Ishikawa (cell line): ENCODE data around the gene LSM14B.

Experiments
- CEBPB ChIP-seq: IDR thresholded peaks from 2 replicates; pipeline ENCODE4 v1.6.1; 2012
- CREB1 ChIP-seq: IDR thresholded peaks from 2 replicates; pipeline ENCODE4 v1.6.1; 2012; ENCODE audit warnings: low read depth
- EGR1 ChIP-seq: IDR thresholded peaks from 2 replicates; pipeline ENCODE4 v1.6.1; 2012
- EP300 ChIP-seq: IDR thresholded peaks from 2 replicates; pipeline ENCODE4 v1.6.1; 2012; ENCODE audit warnings: borderline replicate concordance
- FOXM1 ChIP-seq: IDR thresholded peaks from 2 replicates; pipeline ENCODE4 v1.6.1; 2012; ENCODE audit warnings: low read depth, borderline replicate concordance
- NFIC ChIP-seq: IDR thresholded peaks from 2 replicates; pipeline ENCODE4 v1.6.1; 2012
- RAD21 ChIP-seq: IDR thresholded peaks from 2 replicates; pipeline ENCODE4 v1.6.1; 2012; ENCODE audit warnings: low read depth
- TAF1 ChIP-seq: IDR thresholded peaks from 2 replicates; pipeline ENCODE4 v1.6.1; 2012; ENCODE audit warnings: low read depth, mild to moderate bottlenecking
- TCF12 ChIP-seq: IDR thresholded peaks from 2 replicates; pipeline ENCODE4 v1.6.1; 2012; ENCODE audit warnings: low read depth
- TEAD4 ChIP-seq: IDR thresholded peaks from 2 replicates; pipeline ENCODE4 v1.6.1; 2012
- YY1 ChIP-seq: IDR thresholded peaks from 2 replicates; pipeline ENCODE4 v1.6.1; 2012; ENCODE audit warnings: low read depth
- ZBTB7A ChIP-seq: IDR thresholded peaks from 2 replicates; pipeline ENCODE4 v1.6.1; 2012; ENCODE audit warnings: low read depth
- TF ChIP-seq, protein P1 (sequence below): IDR thresholded peaks from 2 replicates; pipeline ENCODE4 v1.6.1; 2012
- TF ChIP-seq, protein P2 (sequence below): IDR thresholded peaks from 2 replicates; pipeline ENCODE4 v1.6.1; 2012; ENCODE audit warnings: low read depth, mild to moderate bottlenecking
- TF ChIP-seq, protein P3 (sequence below): IDR thresholded peaks from 2 replicates; pipeline ENCODE4 v1.6.1; 2012

Gene LSM14B

DNA sequence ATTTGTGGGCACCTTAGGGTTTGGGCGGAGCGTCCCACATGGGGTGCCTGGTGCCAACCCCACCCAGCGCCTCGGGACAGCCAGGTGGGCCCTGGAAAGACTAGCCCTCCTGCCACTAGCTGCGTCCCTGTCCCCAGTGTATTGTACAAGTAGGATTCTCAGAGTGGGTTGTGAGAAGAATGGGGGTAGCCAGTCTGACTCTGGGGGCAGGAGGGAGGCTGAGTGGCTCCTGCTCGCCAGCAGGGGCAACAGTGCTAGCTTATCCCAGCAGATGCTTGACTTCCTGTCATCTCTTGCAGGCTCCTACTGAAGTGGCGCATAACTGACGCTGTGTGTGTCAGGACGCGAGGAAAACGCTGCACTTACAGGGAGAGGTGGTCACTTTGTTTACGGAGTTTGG is 11.6 kb downstream of the LSM14B start:
- TF ChIP-seq NFIC (no peak), EGR1 (no peak)
- TF ChIP-seq, protein P1, sequence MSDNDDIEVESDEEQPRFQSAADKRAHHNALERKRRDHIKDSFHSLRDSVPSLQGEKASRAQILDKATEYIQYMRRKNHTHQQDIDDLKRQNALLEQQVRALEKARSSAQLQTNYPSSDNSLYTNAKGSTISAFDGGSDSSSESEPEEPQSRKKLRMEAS = no peak

DNA sequence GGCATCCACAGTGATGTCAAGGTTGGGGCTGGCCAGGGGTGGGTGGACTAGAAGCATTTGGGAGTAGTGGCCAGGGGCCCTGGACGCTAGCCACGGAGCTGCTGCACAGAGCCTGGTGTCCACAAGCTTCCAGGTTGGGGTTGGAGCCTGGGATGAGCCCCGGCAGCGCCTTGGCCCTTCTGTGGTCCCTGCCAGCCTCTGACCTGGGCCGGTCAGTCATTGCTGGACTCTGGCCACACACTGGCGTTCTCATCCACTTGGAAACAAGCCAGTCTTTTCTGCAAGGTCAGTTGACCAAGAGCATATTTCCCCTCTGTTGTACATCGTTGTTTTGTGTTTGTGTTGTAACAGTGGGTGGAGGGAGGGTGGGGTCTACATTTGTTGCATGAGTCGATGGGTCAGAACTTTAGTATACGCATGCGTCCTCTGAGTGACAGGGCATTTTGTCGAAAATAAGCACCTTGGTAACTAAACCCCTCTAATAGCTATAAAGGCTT is 12.5 kb downstream of the LSM14B start:
- peak; percentile 32; the same call in 1 of the 2 replicates for TF ChIP-seq NFIC
- TF ChIP-seq, protein P2, sequence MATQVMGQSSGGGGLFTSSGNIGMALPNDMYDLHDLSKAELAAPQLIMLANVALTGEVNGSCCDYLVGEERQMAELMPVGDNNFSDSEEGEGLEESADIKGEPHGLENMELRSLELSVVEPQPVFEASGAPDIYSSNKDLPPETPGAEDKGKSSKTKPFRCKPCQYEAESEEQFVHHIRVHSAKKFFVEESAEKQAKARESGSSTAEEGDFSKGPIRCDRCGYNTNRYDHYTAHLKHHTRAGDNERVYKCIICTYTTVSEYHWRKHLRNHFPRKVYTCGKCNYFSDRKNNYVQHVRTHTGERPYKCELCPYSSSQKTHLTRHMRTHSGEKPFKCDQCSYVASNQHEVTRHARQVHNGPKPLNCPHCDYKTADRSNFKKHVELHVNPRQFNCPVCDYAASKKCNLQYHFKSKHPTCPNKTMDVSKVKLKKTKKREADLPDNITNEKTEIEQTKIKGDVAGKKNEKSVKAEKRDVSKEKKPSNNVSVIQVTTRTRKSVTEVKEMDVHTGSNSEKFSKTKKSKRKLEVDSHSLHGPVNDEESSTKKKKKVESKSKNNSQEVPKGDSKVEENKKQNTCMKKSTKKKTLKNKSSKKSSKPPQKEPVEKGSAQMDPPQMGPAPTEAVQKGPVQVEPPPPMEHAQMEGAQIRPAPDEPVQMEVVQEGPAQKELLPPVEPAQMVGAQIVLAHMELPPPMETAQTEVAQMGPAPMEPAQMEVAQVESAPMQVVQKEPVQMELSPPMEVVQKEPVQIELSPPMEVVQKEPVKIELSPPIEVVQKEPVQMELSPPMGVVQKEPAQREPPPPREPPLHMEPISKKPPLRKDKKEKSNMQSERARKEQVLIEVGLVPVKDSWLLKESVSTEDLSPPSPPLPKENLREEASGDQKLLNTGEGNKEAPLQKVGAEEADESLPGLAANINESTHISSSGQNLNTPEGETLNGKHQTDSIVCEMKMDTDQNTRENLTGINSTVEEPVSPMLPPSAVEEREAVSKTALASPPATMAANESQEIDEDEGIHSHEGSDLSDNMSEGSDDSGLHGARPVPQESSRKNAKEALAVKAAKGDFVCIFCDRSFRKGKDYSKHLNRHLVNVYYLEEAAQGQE = no peak
- TF ChIP-seq ZBTB7A = no peak
- no peak for TF ChIP-seq EGR1

DNA sequence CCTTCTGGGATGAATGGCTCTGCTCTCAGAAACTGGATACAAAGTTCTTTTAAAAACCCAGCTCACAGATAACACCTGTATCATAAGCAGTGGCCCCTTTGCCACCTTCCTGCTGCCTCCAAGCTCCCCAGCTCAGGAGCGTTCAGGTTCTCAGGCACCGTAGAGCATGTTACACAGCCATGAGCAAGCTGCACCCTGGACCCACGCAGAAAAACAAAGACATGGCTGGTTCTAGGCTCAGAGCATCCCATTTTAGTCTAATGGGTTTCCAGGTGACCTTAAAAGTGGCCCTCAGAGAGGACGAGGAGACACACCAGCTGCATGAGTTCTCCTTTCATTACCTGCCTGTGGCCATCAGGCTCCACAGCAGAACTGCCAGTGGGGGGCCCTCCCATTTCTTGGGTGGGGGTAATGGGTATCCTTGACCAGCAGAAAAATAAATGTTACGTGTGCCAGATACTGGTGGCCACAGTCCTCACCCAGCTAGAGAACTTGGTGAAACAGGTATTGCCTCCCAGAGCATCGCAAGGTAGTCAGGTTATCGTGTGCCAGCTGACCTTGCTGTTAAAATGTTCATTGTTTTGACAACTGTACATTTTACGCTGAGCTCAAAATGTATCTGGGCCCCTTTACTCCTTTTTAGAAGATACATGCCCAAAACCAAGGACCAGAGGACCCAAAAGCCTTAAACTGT is 13.4 kb downstream of the LSM14B start:
- TF ChIP-seq ZBTB7A (no peak), TEAD4 (no peak), TCF12 (no peak), EP300 (no peak), CREB1 (no peak), YY1 (no peak), TAF1 (no peak)
- TF ChIP-seq, protein P3, sequence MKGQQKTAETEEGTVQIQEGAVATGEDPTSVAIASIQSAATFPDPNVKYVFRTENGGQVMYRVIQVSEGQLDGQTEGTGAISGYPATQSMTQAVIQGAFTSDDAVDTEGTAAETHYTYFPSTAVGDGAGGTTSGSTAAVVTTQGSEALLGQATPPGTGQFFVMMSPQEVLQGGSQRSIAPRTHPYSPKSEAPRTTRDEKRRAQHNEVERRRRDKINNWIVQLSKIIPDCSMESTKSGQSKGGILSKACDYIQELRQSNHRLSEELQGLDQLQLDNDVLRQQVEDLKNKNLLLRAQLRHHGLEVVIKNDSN = no peak
- TF ChIP-seq, protein P1 = no peak

DNA sequence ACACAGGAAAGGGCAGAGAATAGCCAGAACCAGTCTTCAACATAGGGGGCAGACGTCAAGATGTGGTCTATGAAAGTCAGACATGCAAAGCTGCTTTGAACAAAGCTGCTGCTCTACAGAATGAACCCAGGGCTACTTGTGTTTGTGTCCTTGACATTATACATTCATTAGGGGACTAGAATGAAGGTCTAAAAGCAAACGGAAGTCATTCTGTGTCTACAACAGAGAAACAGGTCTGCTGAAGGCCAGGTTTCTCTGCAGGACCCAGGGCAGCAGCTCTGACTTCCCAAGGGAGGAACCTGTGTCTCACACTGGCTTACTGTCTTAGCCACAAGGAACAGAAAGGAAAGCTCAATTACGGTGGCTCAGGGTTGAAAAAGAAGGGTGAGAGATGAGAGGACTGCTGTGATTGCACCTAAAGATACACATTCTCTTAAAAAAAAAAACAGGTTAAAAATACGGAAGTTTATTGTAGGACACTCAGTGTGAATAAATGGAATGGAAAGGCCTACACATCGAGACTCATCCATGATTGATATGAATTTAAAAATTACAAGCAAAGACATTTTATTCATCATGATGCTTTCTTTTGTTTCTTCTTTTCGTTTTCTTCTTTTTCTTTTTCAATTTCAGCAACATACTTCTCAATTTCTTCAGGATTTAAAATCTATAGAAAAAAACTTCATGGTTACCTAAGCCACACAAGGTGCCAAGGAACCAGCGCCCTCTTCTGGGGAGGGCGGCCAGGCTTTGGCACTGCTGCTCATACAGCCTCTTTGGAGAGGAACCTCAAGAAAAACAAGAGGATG is 14.2 kb downstream of the LSM14B start:
- TF ChIP-seq CEBPB (no peak), CREB1 (no peak), RAD21 (peak; percentile 69), NFIC (peak; percentile 37; the same call in 1 of the 2 replicates)

DNA sequence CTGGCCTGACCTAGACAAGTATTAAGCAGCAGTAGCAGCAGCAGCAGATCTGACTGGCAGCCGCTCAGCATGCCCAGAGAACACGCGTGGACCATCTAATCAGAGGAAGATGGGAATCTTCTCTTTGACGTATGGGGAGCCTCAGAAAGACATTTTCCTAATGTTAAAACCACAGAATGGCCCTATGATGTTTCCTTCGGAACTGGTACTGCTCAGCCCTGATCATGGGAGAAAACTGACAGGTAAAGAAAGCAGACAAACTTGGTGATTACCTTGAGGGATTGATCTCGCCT is 14.8 kb downstream of the LSM14B start:
- TF ChIP-seq CEBPB = no peak
- no peak for TF ChIP-seq FOXM1
- no peak for TF ChIP-seq EGR1
- TF ChIP-seq CREB1 = no peak
- TF ChIP-seq RAD21 = no peak
- no peak for TF ChIP-seq TAF1
- TF ChIP-seq, protein P2 = no peak
- TF ChIP-seq, protein P3 = no peak

DNA sequence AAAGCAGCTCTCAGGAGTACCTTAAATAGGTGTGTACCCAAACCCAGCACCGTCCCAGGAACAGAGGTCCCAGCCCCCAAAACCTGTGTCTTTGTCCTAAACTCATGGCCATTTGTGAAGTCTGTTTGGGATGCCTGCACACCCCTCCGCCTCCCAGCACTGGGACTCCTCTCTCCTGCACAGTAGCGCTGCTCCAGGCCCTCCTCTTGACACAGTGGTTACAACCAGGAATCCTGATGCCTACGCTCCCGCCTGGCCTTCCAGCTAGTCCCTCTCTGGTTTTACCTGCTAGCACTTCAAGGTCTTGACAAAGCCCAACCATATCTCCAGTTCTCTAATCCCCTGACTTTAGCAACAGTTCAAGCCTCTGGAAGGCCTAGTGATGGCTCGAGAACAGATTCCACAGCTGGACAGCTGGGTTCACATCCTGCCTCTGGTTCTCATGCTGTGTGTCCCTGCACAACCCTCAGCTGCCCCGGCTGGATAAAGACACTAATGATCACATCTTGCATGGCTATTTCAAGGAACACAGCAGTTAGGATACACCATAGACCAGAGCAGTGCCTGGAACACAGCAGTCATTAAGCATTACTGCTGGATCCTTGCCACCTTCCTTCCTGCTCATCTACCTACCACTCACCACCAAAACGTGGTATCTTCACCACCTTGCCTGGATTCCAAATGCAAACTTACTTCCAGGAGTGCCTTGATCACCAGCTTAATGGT is 15.4 kb downstream of the LSM14B start:
- TF ChIP-seq TCF12 = no peak
- TF ChIP-seq YY1 = no peak
- TF ChIP-seq NFIC = no peak
- TF ChIP-seq, protein P2 = no peak
- no peak for TF ChIP-seq RAD21
- no peak for TF ChIP-seq CEBPB
- TF ChIP-seq TAF1 = no peak
- TF ChIP-seq, protein P1 = no peak
- no peak for TF ChIP-seq EGR1
- TF ChIP-seq FOXM1 = no peak
- TF ChIP-seq, protein P3 = no peak
- TF ChIP-seq EP300 = no peak
- TF ChIP-seq ZBTB7A = no peak
- no peak for TF ChIP-seq CREB1
- no peak for TF ChIP-seq TEAD4
